IMR-90 (cell line): ENCODE results near the gene GLS. TPM values are rescaled to one million over a fixed set of nuclear protein-coding genes. Genes with fewer than 3 reads are reported as not detected.

Experiments used
- ATAC-seq: fragments of 200-7000 bp; cut with Tn5 transposase; 2 replicates; pipeline ENCODE4 v1.9.1; 2020; ENCODE audit warnings: low read depth, mild to moderate bottlenecking, moderate library complexity
- BruUV-seq: library from RNA; stranded (reverse); fragments of 400-500 nt; replicated peaks from 2 replicates; lab custom pipeline; 2021; lab: Mats Ljungman, UMichigan
- CTCF ChIA-PET: fragments of 300-600 bp; formaldehyde crosslinking; extraction: SDS; loops from one replicate; lab custom pipeline; 2021; ENCODE audit warnings: antibody characterized with exemption; lab: Yijun Ruan, JAX
- POLR2A ChIA-PET: fragments of 300-600 bp; sonication (Branson Sonifier 250); formaldehyde crosslinking; loops from one replicate; lab custom pipeline; 2022; ENCODE audit warnings: antibody characterized with exemption; ENCODE audit not compliant: unreplicated experiment; lab: Charles Lee
- DNase-seq: peaks from one replicate; pipeline ENCODE4 v3.0.0; 2013
- H2AFZ ChIP-seq: replicated peaks from 2 replicates; pipeline ENCODE3; 2013; ENCODE audit warnings: low read length, mild to moderate bottlenecking; ENCODE audit not compliant: poor library complexity
- H2AK5ac ChIP-seq: 2 replicates; pipeline ENCODE4 v1.6.1; 2013; ENCODE audit warnings: low read depth, low read length, inconsistent platforms
- H2AK9ac ChIP-seq: replicated peaks from 2 replicates; pipeline ENCODE3; 2013; ENCODE audit warnings: mild to moderate bottlenecking, low read depth, low read length, moderate library complexity; ENCODE audit not compliant: poor library complexity
- H2BK120ac ChIP-seq: 2 replicates; pipeline ENCODE4 v1.6.1; 2013; ENCODE audit warnings: low read depth, low read length, inconsistent platforms
- H2BK15ac ChIP-seq: 3 replicates; pipeline ENCODE4 v1.6.1; 2013; ENCODE audit warnings: low read depth, low read length, inconsistent platforms
- H2BK20ac ChIP-seq: 2 replicates; pipeline ENCODE4 v1.6.1; 2013; ENCODE audit warnings: low read depth, mild to moderate bottlenecking, inconsistent platforms, low read length, moderate library complexity
- H2BK5ac ChIP-seq: 2 replicates; pipeline ENCODE4 v1.6.1; 2013; ENCODE audit warnings: mild to moderate bottlenecking, low read depth, low read length, inconsistent platforms; ENCODE audit not compliant: poor library complexity, severe bottlenecking
- H3K14ac ChIP-seq: replicated peaks from 2 replicates; pipeline ENCODE4 v1.6.1; 2013; ENCODE audit warnings: low read depth, low read length, inconsistent platforms
- H3K18ac ChIP-seq: 2 replicates; pipeline ENCODE4 v1.6.1; 2013; ENCODE audit warnings: low read depth, low read length, control low read depth
- H3K23ac ChIP-seq: 2 replicates; pipeline ENCODE4 v1.6.1; 2013; ENCODE audit warnings: low read depth, low read length, inconsistent platforms
- H3K27ac ChIP-seq: 2 replicates; pipeline ENCODE4 v1.5.1; 2013; ENCODE audit warnings: mild to moderate bottlenecking, control low read depth, low read length; ENCODE audit not compliant: insufficient read depth
- H3K27me3 ChIP-seq: 2 replicates; pipeline ENCODE4 v1.6.1; 2013; ENCODE audit warnings: low read length; ENCODE audit not compliant: control insufficient read depth, insufficient read depth
- H3K36me3 ChIP-seq: 2 replicates; pipeline ENCODE4 v1.6.1; 2013; ENCODE audit warnings: low read length, mixed read lengths; ENCODE audit not compliant: control insufficient read depth, insufficient read depth
- H3K4ac ChIP-seq: 2 replicates; pipeline ENCODE4 v1.6.1; 2013; ENCODE audit warnings: low read depth, low read length, inconsistent platforms
- H3K4me1 ChIP-seq: 2 replicates; pipeline ENCODE4 v1.6.1; 2013; ENCODE audit warnings: low read length, mixed read lengths; ENCODE audit not compliant: control insufficient read depth, insufficient read depth
- H3K4me2 ChIP-seq: 2 replicates; pipeline ENCODE4 v1.6.1; 2013; ENCODE audit warnings: low read depth, mild to moderate bottlenecking, control low read depth, low read length, moderate library complexity
- H3K4me3 ChIP-seq: 2 replicates; pipeline ENCODE4 v1.5.1; 2013; ENCODE audit warnings: low read depth, mild to moderate bottlenecking, control low read depth, low read length, moderate library complexity; ENCODE audit not compliant: insufficient read depth
- H3K56ac ChIP-seq: 2 replicates; pipeline ENCODE4 v1.6.1; 2013; ENCODE audit warnings: low read length, inconsistent platforms; ENCODE audit not compliant: insufficient read depth; ENCODE audit errors: extremely low read depth
- H3K79me1 ChIP-seq, 2 experiments: 2 replicates each; pipeline ENCODE4 v1.6.1; 2013; ENCODE audit warnings: low read length in 2 of 2, inconsistent platforms in 1 of 2, low read depth in 1 of 2
- H3K9ac ChIP-seq: 2 replicates; pipeline ENCODE4 v1.6.1; 2013; ENCODE audit warnings: low read depth, low read length, control low read depth
- H3K9me1 ChIP-seq: 2 replicates; pipeline ENCODE4 v1.6.1; 2013; ENCODE audit warnings: low read length, inconsistent platforms; ENCODE audit not compliant: insufficient read depth
- H3K9me3 ChIP-seq: 2 replicates; pipeline ENCODE4 v1.6.1; 2013; ENCODE audit warnings: low read length; ENCODE audit not compliant: control insufficient read depth, insufficient read depth
- H4K20me1 ChIP-seq: 2 replicates; pipeline ENCODE4 v1.6.1; 2013; ENCODE audit warnings: low read length, inconsistent platforms; ENCODE audit not compliant: insufficient read depth
- H4K5ac ChIP-seq: 2 replicates; pipeline ENCODE4 v1.6.1; 2013; ENCODE audit warnings: mild to moderate bottlenecking, low read depth, low read length, control low read depth
- H4K8ac ChIP-seq, 2 experiments: 2 replicates each; pipeline ENCODE4 v1.6.1; 2013; ENCODE audit warnings: low read depth in 2 of 2, low read length in 2 of 2, control low read depth in 1 of 2, inconsistent platforms in 1 of 2
- H4K91ac ChIP-seq: 2 replicates; pipeline ENCODE4 v1.6.1; 2013; ENCODE audit warnings: low read depth, low read length, inconsistent platforms; ENCODE audit not compliant: insufficient read depth
- BHLHE40 ChIP-seq: fragments of 150-350 bp; IDR thresholded peaks from 2 replicates; pipeline ENCODE4 v1.6.1; 2016; ENCODE audit warnings: mild to moderate bottlenecking, low read depth, low read length
- CHD1 ChIP-seq: IDR thresholded peaks from 2 replicates; pipeline ENCODE4 v1.6.1; 2012; ENCODE audit warnings: low read depth, low read length, improper control_type of control experiment
- CTCF ChIP-seq: conservative IDR thresholded peaks from 2 replicates; pipeline ENCODE4 v1.5.1; 2012; ENCODE audit warnings: mild to moderate bottlenecking, low read depth, low read length, improper control_type of control experiment
- ELK1 ChIP-seq: fragments of 150-350 bp; IDR thresholded peaks from 2 replicates; pipeline ENCODE4 v1.6.1; 2016; ENCODE audit warnings: low read depth, mild to moderate bottlenecking, low read length, moderate library complexity, borderline replicate concordance
- FOS ChIP-seq: fragments of 150-350 bp; IDR thresholded peaks from 2 replicates; pipeline ENCODE4 v1.6.1; 2016; ENCODE audit warnings: low read depth, low read length
- MAFK ChIP-seq: IDR thresholded peaks from 2 replicates; pipeline ENCODE4 v1.6.1; 2012; ENCODE audit warnings: low read depth, low read length, improper control_type of control experiment
- MAZ ChIP-seq: IDR thresholded peaks from 2 replicates; pipeline ENCODE4 v1.6.1; 2012; ENCODE audit warnings: low read depth, mild to moderate bottlenecking, low read length, improper control_type of control experiment, moderate library complexity, borderline replicate concordance
- MXI1 ChIP-seq: IDR thresholded peaks from 2 replicates; pipeline ENCODE4 v1.6.1; 2012; ENCODE audit warnings: low read depth, mild to moderate bottlenecking, low read length, moderate library complexity, borderline replicate concordance
- POLR2A ChIP-seq: IDR thresholded peaks from 2 replicates; pipeline ENCODE4 v1.6.1; 2012; ENCODE audit warnings: mild to moderate bottlenecking, low read depth, low read length
- RAD21 ChIP-seq: IDR thresholded peaks from 2 replicates; pipeline ENCODE4 v1.6.1; 2012; ENCODE audit warnings: low read length, improper control_type of control experiment
- RCOR1 ChIP-seq: IDR thresholded peaks from 2 replicates; pipeline ENCODE4 v1.6.1; 2012; ENCODE audit warnings: mild to moderate bottlenecking, low read length, improper control_type of control experiment; ENCODE audit not compliant: insufficient replicate concordance
- RFX5 ChIP-seq: IDR thresholded peaks from 2 replicates; pipeline ENCODE4 v1.8.0; 2012; ENCODE audit warnings: low read depth, mild to moderate bottlenecking, low read length, moderate library complexity
- SMC3 ChIP-seq: fragments of 150-350 bp; IDR thresholded peaks from 2 replicates; pipeline ENCODE4 v1.6.1; 2016; ENCODE audit warnings: low read depth, mild to moderate bottlenecking, antibody characterized with exemption, low read length, moderate library complexity
- USF2 ChIP-seq: fragments of 150-350 bp; IDR thresholded peaks from 2 replicates; pipeline ENCODE4 v1.6.1; 2017; ENCODE audit warnings: mild to moderate bottlenecking, antibody characterized with exemption, low read length, low read depth
- WGBS, 2 experiments: methylation state at CpG; one replicate each; pipeline versions ENCODE4 v1.1.5 to v1.1.7; 2013; ENCODE audit warnings: missing lambda C conversion rate in 2 of 2; ENCODE audit not compliant: insufficient read length in 1 of 2; ENCODE audit errors: extremely low coverage in 2 of 2; 5-methylcytosine and 5-hydroxymethylcytosine counted together
- dilution Hi-C: fragments of 300-500 bp; cut with HindIII; formaldehyde crosslinking; loops from one replicate; pipeline ENCODE4 v1.14.3; 2018; ENCODE audit warnings: low sequenced_read_pairs; ENCODE audit not compliant: unreplicated experiment
- in situ Hi-C: fragments of 300-500 bp; cut with MboI; formaldehyde crosslinking; loops from 3 replicates; pipeline ENCODE4 v1.14.3; 2019; ENCODE audit warnings: low sequenced_read_pairs, inconsistent platforms, mixed read lengths
- intact Hi-C: fragments of 100-400 bp; cut with micrococcal nuclease; formaldehyde crosslinking; loops from 2 replicates; pipeline ENCODE4 v1.10.0; 2022
- polyA plus RNA-seq, 3 experiments: library from polyadenylated mRNA; depleted of rRNA; stranded (reverse); fragments of >200 nt; gene quantifications; 2 replicates each; pipeline ENCODE4 v1.2.3, GENCODE V29; 2012; ENCODE audit warnings: low replicate concordance in 1 of 3
- total RNA-seq: library from RNA; depleted of rRNA; stranded (reverse); fragments of >200 nt; gene quantifications from 2 replicates; pipeline ENCODE4 v1.2.3, GENCODE V29; 2012

The GLS gene
- total and polyA plus RNA-seq, 2 of the 4 experiments (the other 2 are of a cell fraction) = 87.5 to 130 TPM

- no TSS peak for BruUV-seq
- Histone ChIP-seq H2AFZ (no peak overlapping the region), H3K9me1 (no peaks in the 10 kb centered on the region), H3K4me1 (0 out of 2 replicates have a peak, but pooled peaks cover 4% of the 10 kb centered on the region), H4K20me1 (peaks cover 8% of the 10 kb centered on the region; the same call in 1 of the 2 replicates), H3K14ac (0 out of 2 replicates have a peak overlapping the region, but pooled peaks have one; percentile 17), H3K27me3 (no peaks in the 10 kb centered on the region), H2BK120ac (no peak overlapping the region), H3K9ac (peak overlapping the region; percentile 48; the same call in 1 of the 2 replicates), H3K4ac (no peak overlapping the region), H4K8ac (no peak overlapping the region), H2AK9ac (no peak overlapping the region), H3K27ac (peak overlapping the region; percentile 57; the same call in 1 of the 2 replicates), H2AK5ac (no peak overlapping the region), H4K5ac (no peak overlapping the region), H3K18ac (peak overlapping the region; percentile 31; the same call in 1 of the 2 replicates), H2BK15ac (no peak overlapping the region), H3K9me3 (no peaks in the 10 kb centered on the region), H3K36me3 (peaks cover 7% of the 10 kb centered on the region), H3K79me1 (peaks cover 7 to 25% of the 10 kb centered on the region in 2 experiments; a peak in 3 of 4 replicates), H2BK20ac (no peak overlapping the region), H3K4me2 (peak overlapping the region; percentile 72; the same call in 1 of the 2 replicates), H3K56ac (no peak overlapping the region), H4K91ac (no peak overlapping the region), H3K4me3 (no peak overlapping the region), H3K23ac (no peak overlapping the region; the same call in 1 of the 2 replicates), H2BK5ac (peak overlapping the region; percentile 85)
- in situ Hi-C loops (no loop called here), dilution Hi-C loops (no loop called here), intact Hi-C loops (loop anchor here (2.0 kb wide), 1 partner anchor 15 kb away; no protein-coding TSS in a partner anchor)
- ATAC-seq (peak; percentile 63), DNase-seq (peak; percentile 54)
- ChIA-PET CTCF (interaction anchor here (0.7 to 2.0 kb wide), 3 partner anchors 11 to 53 kb away, joined by 4 to 6 read pairs (median 6); no protein-coding TSS in a partner anchor), POLR2A (no interaction called here)
- WGBS, 2 experiments = no CpG with 5 or more reads among the region's 1 CpG
- TF ChIP-seq CHD1 = no peak
- no peak for TF ChIP-seq CTCF
- no peak for TF ChIP-seq USF2
- no peak; the same call in 1 of the 2 replicates for TF ChIP-seq MXI1
- no peak for TF ChIP-seq RCOR1
- TF ChIP-seq POLR2A = no peak
- TF ChIP-seq MAZ = no peak
- no peak for TF ChIP-seq FOS
- TF ChIP-seq ELK1 = no peak
- no peak for TF ChIP-seq RFX5
- no peak for TF ChIP-seq BHLHE40
- TF ChIP-seq RAD21 = no peak
- TF ChIP-seq MAFK = no peak
- TF ChIP-seq SMC3 = no peak
Observed at GRCh38 chr2:190903693-190904450, 23.3 kb downstream of the GLS start.
